ENCODE measurements around the gene ARL13B. TPM values are rescaled to one million over a fixed set of nuclear protein-coding genes. Genes with fewer than 3 reads are reported as not detected.
"Not testable (repeated sequence)": the region's sequence is repeated elsewhere in the genome, so short reads cannot be mapped to it uniquely, and the experiment has no call there.

Gene ARL13B
- total and polyA plus RNA-seq, 2 donors (not counting 3 experiments of a cell fraction or from before 2014, with no cell fraction given): 3.8 to 8.6 TPM

- H3K4me1 ChIP-seq (ENCODE audit: control insufficient read depth, extremely low read depth, insufficient read depth, low read length); H3K79me2 ChIP-seq (ENCODE audit: control insufficient read depth, insufficient read depth, low read length); H3K4me2 ChIP-seq (ENCODE audit: insufficient read depth, low read length); BruUV-seq (replicated peaks); DNase-seq (ENCODE audit: low read depth, low spot score); dilution Hi-C loops (cut with MboI; ENCODE audit: extremely low pct_ligation_motif_present, low sequenced_read_pairs); H3K27ac ChIP-seq (ENCODE audit: insufficient read depth, low read depth, low read length); H2AFZ ChIP-seq (ENCODE audit: low read depth, low read length); FAIRE-seq; H3K27me3 ChIP-seq (ENCODE audit: control insufficient read depth in 2 of 2, insufficient read depth in 2 of 2, low read length in 2 of 2); H3K4me3 ChIP-seq (replicated peaks in 1 of 3; ENCODE audit: insufficient read depth in 1 of 3, low read depth in 1 of 3, low read length in 3 of 3); CTCF ChIA-PET; POLR2A ChIA-PET; H3K9ac ChIP-seq (replicated peaks; ENCODE audit: extremely low read depth, insufficient read depth, low read length); H3K9me3 ChIP-seq (replicated peaks; ENCODE audit: control insufficient read depth, insufficient read depth, low read length); H3K36me3 ChIP-seq (ENCODE audit: control insufficient read depth in 2 of 2, extremely low read depth in 1 of 2, insufficient read depth in 2 of 2, low read length in 2 of 2); H3K9me1 ChIP-seq (replicated peaks; ENCODE audit: control insufficient read depth, extremely low read depth, insufficient read depth, low read length); H4K20me1 ChIP-seq (replicated peaks; ENCODE audit: control insufficient read depth, extremely low read depth, insufficient read depth, low read length): not testable (repeated sequence)
- intact Hi-C loops (cut with micrococcal nuclease): loop anchor here (10.0 kb wide), 1 partner anchor 55 kb away; no protein-coding TSS in a partner anchor
Observed at GRCh38 chr3:93949958-93950357, 30.0 kb upstream of the ARL13B start.

GRCh38 chr3:93961026-93961425, 18.9 kb upstream of the ARL13B start:
- ChIA-PET POLR2A (no interaction called here), CTCF (interaction anchor here (0.7 to 1.0 kb wide), 3 partner anchors 10 to 39 kb away, joined by 3 read pairs; no protein-coding TSS in a partner anchor)
- TF ChIP-seq POLR2AphosphoS5 (IDR thresholded peaks at IDR 0.05; ENCODE audit: insufficient read depth, low read depth, low read length) (no peak), EZH2 (IDR thresholded peaks at IDR 0.05; ENCODE audit: borderline replicate concordance, low read depth, low read length, severe bottlenecking) (no peak), JUN (IDR thresholded peaks at IDR 0.05; ENCODE audit: borderline replicate concordance, insufficient read depth, insufficient read length, low read depth) (no peak), GATA2 (IDR thresholded peaks at IDR 0.05; ENCODE audit: insufficient read depth, insufficient read length, low read depth, low read length) (no peak), CTCF (IDR thresholded peaks at IDR 0.05; ENCODE audit: extremely low read depth in 1 of 2, insufficient read depth in 1 of 2, low read depth in 1 of 2, low read length in 2 of 2) (no peak), MAX (IDR thresholded peaks at IDR 0.05; ENCODE audit: insufficient read depth, insufficient read length) (no peak), FOS (IDR thresholded peaks at IDR 0.05; ENCODE audit: borderline replicate concordance, insufficient read depth, low read length) (no peak), MYC (IDR thresholded peaks at IDR 0.05; ENCODE audit: low read depth, low read length) (no peak), POLR2A (IDR thresholded peaks at IDR 0.05; ENCODE audit: low read depth, low read length) (no peak)
- Histone ChIP-seq H3K27ac (ENCODE audit: insufficient read depth, low read depth, low read length) (no peak overlapping the region), H3K9me1 (replicated peaks; ENCODE audit: control insufficient read depth, extremely low read depth, insufficient read depth, low read length) (no peaks in the 10 kb centered on the region), H3K4me1 (ENCODE audit: control insufficient read depth, extremely low read depth, insufficient read depth, low read length) (no peaks in the 10 kb centered on the region), H3K4me2 (ENCODE audit: insufficient read depth, low read length) (no peak overlapping the region), H4K20me1 (replicated peaks; ENCODE audit: control insufficient read depth, extremely low read depth, insufficient read depth, low read length) (no peaks in the 10 kb centered on the region), H3K9me3 (replicated peaks; ENCODE audit: control insufficient read depth, insufficient read depth, low read length) (no peaks in the 10 kb centered on the region), H3K36me3 (ENCODE audit: control insufficient read depth in 2 of 2, extremely low read depth in 1 of 2, insufficient read depth in 2 of 2, low read length in 2 of 2) (no peaks in the 10 kb centered on the region), H2AFZ (ENCODE audit: low read depth, low read length) (no peak overlapping the region), H3K27me3 (ENCODE audit: control insufficient read depth in 2 of 2, insufficient read depth in 2 of 2, low read length in 2 of 2) (no peaks in the 10 kb centered on the region), H3K4me3 (replicated peaks in 1 of 3; ENCODE audit: insufficient read depth in 1 of 3, low read depth in 1 of 3, low read length in 3 of 3) (no peak overlapping the region), H3K79me2 (ENCODE audit: control insufficient read depth, insufficient read depth, low read length) (no peaks in the 10 kb centered on the region), H3K9ac (replicated peaks; ENCODE audit: extremely low read depth, insufficient read depth, low read length) (no peak overlapping the region)
- dilution Hi-C loops (cut with MboI; ENCODE audit: extremely low pct_ligation_motif_present, low sequenced_read_pairs): no loop called here
- DNase-seq (ENCODE audit: low read depth, low spot score): no peak
- intact Hi-C loops (cut with micrococcal nuclease): no loop called here
- BruUV-seq (replicated peaks): no TSS peak
- FAIRE-seq: no peak
